HG02588 (cell line): ENCODE results near the gene AMMECR1L.
A peak's percentile ranks its signal among the peaks of the same experiment; 100 is the strongest.
"Not testable (repeated sequence)": the region's sequence is repeated elsewhere in the genome, so short reads cannot be mapped to it uniquely, and the experiment has no call there.

Source experiments
- ATAC-seq: cut with Tn5 transposase; IDR thresholded peaks from one replicate; pipeline ENCODE4 v1.9.1; 2021; ENCODE audit warnings: mild to moderate bottlenecking, moderate library complexity; ENCODE audit not compliant: unreplicated experiment

Gene AMMECR1L

DNA sequence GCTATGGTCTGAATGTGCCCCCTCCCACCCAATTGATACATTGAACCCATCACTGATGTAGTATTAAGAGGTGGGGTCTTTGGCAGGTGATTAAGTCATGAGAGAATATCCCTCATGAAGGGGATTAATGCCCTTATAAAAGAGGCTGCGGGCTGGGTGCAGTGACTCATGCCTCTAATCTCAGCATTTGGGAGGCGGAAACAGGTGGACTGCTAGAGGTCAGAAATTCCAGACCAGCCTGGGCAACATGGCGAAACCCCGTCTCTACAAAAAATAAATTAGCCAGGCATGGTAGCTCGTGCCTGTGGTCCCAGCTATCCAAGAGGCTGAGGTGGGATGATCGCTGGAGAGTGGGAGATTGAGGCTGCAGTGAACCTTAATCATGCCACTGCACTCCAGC is 42.1 kb downstream of the AMMECR1L start:
- no peak for ATAC-seq

DNA sequence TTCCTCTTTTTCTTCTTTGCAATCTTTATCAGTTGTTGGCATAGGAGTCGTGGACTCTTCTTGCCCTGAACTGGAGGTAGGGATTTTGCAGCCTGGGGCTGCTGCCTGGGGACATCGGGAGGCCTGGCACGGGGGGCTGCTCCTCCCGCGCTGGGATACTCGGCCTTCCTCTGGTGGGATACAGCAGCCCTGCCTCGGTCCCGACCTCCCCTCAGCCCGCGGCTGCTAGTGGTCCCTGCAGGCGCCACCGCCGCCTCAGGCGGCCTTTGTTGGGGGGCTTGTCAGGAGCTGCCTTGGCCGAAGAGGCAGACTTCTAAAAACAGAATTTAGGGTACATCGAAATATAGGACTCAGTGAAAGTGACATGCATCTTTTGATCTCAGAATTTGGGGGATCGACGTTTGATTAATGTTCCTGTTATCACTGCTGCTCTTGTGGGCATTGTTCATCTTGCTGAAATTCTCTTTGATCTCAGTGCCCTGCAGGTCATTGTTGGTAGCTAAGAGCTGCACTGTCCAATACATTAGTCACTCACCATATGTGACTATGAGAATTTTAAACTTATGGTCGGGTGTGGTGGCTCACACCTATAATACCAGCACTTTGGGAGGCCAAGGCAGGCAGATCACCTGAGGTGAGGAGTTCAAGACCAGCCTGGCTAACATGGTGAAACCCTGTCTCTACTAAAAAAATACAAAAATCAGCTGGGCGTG is 44.1 kb downstream of the AMMECR1L start:
- ATAC-seq, result no peak

DNA sequence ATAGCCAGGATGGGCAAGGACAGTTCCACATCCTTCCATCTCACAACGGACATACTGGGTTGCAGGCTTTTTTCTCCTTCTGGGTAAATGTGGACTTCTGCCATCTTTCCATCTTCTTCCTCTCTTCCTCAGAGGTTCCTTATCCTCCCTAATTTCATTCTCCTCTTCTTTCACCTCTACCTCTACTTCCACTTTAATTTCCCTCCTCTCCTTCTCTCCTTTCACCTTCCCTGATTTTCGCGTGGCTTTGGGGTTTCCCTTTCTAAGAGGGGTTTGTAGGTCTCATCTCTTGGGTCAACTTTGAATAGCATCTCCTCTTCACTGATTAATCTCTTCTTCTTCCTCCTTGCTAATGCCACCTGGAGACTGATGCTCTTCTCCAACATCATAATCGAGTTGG is 44.9 kb downstream of the AMMECR1L start:
- no peak for ATAC-seq

DNA sequence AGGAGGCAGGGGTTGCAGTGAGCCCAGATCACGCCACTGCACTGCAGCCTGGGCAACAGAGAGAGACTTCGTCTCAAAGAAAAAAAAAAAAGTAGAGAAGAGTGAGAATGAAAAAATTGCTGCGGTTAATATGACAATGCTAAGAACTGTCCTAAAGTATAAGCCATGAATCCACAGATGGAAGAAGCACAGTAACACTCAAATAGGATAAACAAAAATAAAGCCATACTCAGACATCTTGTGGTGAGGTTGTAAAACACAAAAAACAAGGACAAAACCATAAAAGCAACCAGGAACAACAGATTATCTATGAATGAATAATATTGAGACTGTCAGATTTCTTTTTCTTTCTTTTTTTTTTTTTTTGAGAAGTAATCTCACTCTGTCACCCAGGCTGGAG is 50.8 kb downstream of the AMMECR1L start:
- ATAC-seq, result no peak

DNA sequence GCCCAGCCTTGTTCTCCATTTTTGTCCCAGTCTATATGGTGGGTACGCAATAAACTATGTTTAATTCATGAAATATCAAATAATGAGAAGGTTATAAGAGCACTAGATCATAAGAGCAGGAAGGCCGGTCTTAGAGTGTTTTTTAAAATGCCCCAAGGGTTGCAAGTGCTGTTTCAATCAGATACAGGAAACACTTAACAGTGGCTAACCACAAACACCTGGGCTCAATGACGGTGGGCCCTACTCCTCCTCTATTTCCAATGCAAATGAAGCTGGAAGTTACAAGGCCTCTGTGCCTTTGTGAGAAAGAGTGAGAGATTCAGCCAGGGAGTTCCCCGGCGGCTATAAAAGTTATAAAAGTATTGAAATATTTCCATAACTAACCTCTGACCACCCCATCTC is 55.9 kb downstream of the AMMECR1L start:
- ATAC-seq, result peak; percentile 98

DNA sequence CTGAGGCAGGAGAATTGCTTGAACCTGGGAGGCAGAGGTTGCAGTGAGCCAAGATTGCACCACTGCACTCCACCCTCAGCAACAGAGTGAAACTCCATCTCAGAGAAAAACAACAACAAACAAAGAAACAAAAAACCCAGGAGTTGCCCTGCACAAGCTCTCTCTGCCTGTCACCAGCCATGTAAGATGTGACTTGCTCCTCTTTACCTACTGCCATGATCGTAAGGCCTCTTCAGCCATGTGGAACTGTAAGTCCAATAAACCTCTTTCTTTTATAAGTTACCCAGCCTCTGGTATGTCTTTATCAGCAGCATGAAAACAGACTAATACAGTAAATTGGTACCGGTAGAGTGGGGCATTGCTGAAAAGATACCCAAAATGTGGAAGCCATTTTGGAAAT is 59.0 kb downstream of the AMMECR1L start:
- not testable (repeated sequence) for ATAC-seq

DNA sequence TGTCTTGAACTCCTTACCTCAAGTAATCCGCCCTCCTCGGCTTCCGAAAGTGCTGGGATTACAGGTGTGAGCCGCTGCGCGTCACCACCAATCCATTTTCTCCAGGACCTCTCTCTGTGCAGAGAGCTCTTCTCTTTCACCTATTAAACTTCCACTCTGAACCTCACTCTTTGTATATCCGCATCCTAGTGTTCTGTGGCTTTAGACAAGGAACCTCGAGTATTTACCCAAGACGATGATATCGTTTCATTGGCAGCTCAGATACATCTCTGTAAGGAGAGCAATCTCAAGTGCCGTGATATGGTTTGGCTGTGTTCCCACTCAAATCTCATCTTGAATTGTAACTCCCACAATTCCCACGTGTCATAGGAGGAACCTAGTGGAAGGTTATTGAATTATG is 59.7 kb downstream of the AMMECR1L start:
- no peak for ATAC-seq

DNA sequence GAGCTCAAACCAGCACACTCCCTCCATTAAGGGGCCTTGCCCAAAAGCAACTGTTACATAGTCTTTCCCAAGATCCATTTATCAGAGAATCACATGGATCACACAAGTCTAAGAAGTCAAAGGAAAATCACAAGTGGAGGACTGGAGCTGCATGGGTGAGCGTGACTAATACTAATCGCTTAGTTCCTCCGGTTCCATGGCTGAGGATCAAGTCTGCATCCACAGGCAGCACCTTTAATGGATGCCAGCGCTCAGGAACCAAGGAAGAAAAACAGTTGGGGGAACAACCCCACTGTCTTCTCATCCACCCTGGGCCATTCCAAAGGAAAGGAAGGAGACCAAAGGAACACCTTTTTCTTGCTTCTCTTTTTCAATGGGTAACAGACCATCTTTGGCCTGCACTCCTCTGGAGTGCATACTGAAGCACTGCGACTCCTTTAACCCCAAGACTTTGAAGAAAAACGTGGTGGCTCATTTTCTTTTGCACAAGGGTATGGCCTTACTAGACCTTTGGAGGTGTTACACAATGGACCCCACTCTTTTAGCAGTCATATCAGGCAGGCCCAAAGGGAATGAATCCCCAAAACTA is 65.6 kb downstream of the AMMECR1L start:
- ATAC-seq, result no peak

DNA sequence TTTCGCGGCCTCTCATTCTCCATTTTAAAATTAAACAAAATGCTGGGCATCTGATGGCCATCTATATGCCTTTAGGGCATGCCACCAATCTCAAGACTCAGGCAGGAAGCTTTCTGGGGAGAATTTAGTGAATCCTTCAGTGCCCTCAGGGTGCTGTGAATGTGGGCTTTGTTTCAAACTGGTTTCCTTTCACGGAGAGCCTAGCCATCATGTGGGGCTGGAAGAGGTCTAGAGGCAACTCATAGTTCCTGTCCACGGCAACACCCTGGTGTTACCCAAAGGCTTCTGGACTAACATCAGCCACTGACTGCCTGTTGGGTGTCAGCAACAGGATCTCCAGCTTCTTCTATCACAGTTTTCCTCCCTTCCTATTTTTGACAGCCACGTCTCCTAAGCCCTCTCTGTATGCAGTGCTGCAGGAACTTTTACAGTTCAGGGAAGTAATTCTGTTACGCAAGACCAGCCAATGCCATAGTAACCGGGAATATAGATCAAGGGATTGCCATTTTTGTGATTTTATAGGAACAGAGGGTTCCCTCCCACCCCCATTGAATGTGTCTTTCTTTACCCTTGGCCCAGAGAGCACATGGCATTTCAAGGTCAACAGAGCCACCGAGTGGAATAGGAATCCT is 66.8 kb downstream of the AMMECR1L start:
- no peak for ATAC-seq

DNA sequence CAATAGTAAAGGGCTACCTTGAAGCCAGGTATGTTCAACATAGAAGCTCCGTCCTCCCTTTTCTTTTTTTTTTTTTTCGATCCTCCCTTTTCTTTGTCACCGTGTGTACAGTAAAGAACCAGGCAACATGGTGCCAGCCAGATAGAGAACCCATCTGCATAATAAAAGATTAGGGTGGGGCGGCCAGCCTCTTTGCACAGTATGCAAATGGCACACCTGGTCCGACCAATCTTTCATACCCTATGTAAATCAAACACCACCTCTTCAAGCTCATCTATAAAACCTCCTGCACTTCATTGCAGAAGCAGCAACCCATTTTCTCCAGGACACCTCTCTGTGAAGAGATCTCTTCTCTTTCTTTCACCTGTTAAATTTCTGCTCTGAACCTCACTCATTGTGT is 67.5 kb downstream of the AMMECR1L start:
- ATAC-seq, result no peak

DNA sequence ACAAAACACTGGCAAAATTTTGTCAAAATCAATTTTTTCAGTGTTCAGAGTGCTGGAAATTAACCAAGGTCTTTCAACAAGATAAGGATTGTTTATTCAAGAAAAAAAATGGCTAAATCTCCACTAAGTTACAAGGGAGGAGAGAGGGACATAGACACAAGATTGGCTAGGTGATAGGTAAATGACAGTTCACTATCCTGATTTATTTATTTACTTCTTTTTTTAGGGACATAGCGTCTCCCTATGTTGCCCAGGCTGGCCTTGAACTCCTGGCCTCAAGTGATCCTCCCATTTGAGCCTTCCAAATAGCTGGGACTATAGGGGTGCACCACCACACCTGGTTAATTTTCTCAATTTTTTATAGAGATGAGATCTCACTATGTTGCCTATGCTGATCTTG is 71.1 kb downstream of the AMMECR1L start:
- ATAC-seq, result no peak

DNA sequence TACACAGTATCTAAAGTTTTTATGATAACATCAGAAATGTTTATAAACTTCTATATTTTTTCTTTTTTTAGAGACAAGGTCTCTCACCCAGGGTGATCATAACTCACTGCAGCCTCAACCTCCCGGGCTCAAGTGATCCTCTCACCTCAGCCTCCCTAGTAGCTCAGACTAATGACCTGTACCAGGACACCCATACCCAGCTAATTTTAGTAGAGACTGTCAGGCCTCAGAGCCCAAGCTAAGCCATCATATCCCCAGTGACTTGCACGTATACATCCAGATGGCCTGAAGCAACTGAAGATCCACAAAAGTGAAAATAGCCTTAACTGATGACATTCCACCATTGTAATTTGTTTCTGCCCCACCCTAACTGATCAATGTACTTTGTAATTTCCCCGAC is 73.3 kb downstream of the AMMECR1L start:
- not testable (repeated sequence) for ATAC-seq
